Epithelial cell of prostate (primary cell): ENCODE measurements around the gene EML6.
"Not testable (repeated sequence)": the region's sequence is repeated elsewhere in the genome, so short reads cannot be mapped to it uniquely, and the experiment has no call there.

ENCODE experiments used
- DNase-seq: peaks from one replicate; pipeline ENCODE4 v3.0.0-alpha.2; 2011; ENCODE audit warnings: low read depth, low spot score
- H3K27ac ChIP-seq: fragments of 450-650 bp; 2 replicates; pipeline ENCODE4 v1.5.1; 2017; ENCODE audit warnings: mild to moderate bottlenecking

The EML6 gene

DNA sequence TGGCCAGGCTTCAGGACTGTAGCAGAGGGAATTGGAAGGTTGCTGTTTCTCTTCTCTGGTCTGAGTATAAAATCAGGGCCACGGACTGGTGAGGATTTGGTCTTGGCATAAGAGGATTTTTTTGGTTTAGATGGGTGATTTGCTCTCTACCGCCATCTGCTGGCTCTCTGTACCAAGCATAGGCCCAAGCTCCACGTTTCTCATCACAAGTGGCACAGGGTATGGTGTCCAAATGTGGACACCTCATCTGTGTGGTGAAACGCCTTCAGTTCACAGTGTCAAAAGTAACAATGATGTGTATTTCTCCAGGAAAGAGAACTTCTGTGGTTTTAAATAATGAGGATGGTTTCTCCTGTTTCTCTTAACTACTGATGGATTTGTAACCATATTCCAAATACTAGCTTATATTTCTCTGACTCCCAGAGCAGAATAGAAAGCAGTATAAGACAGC is 115.1 kb downstream of the EML6 start:
- no peak overlapping the region for H3K27ac ChIP-seq
- DNase-seq = no peak

DNA sequence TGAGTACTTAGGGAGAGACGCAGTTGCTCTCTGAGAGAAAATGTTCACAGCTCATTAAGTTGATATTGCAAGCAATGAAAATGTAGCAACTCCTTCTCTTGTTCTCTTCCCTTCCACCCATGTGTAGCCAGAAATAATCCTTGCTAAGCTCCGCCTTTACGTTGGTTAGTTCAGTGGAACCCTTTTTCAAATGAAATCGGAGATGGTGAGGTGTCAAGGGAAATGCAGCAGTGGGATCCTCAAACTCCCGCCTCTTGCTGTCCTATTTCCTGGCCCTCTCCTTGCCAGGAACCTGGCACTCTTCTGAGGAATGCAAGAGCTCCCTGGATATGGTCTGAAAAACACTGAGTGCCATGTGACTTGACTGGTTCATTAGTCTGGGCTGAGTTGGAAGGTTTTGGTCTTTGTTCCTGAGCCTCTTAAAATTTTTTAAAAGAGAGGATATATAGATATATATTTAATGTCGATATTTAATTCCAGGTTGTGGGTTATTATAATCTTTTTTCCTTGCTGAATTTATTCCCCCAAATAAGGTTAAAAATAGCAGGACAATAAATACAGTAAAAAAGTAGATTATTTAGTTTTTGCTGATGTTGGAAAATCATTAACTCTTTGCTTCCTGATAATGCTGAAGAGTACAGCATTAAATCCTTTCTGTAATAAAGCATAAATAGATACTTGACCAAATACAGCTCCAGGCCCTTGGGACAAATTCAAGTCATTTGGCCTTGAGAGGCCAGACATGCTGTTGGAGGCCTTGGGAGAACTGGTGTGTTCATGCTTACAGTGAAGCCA is 116.2 kb downstream of the EML6 start:
- H3K27ac ChIP-seq = no peak overlapping the region
- DNase-seq = no peak

DNA sequence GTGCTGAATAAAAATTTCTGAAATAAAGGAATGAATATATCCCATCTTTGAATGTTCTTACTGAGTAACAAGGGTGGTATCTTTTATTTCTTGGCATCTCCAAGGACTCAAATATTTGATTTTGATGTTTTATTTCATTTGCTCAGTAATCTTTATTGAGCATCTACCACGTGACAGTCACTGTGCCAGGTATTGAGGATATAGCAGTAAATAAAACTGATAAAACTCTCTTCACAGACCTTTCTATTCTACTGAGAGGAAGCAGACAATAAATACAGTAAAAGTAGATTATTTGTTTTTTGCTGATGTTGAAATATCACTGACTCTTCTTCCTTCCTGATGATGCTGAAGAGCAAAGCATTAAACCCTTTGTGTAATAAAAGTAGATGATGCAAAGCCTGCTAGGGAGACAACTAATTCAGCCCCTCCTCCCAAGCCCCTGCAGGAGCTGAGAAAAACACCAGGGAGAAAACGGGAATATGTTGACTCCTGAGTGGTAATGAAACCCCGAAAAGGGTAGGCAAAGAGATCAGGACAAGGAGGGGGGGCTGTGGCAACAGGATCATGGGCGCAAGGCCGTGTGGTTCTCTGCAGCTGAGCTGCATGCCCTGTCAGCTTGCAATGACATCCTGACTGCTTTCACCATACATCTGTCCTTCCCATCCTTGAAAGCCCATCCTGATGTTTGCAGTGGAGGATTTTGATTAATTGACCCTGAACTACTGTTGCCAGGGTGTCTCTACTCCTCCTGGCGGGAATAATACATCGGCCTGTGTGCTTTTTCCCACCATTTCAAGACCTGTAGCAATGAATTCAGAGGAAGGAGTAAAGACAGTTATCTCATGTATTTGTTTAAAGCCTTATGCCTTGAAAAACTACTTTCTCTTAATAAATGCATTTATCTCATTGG is 117.4 kb downstream of the EML6 start:
- DNase-seq = no peak
- H3K27ac ChIP-seq = no peak overlapping the region

- H3K27ac ChIP-seq, DNase-seq: not testable (repeated sequence)
Measured at GRCh38 chr2:54841500-54841899, 118.0 kb downstream of the EML6 start.

DNA sequence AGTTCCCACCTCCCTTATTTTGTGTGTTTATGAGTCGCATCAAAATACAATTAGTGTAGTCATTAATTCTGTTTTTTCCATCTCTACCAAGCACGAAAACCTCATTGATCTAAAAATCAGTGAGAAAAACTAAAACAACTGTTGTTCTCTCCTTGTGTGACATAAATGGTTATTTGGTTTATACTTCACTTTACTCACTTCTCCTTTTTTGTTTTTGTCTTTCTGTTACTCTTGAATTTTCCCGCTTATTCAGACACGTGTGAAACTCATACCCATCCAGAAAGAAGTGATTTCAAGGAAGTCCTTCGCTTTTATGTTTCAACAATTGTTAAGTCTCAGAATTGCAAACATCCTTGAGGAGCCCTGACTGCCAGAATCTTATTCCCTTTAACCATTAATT is 121.6 kb downstream of the EML6 start:
- no peak for DNase-seq
- H3K27ac ChIP-seq = no peak overlapping the region

- no peak overlapping the region for H3K27ac ChIP-seq
- DNase-seq = no peak
Measured at GRCh38 chr2:54845514-54845913, 122.1 kb downstream of the EML6 start.

- no peak overlapping the region for H3K27ac ChIP-seq
- no peak for DNase-seq
Measured at GRCh38 chr2:54850171-54851122, 127.0 kb downstream of the EML6 start.

- no peak overlapping the region for H3K27ac ChIP-seq
- no peak for DNase-seq
Measured at GRCh38 chr2:54853616-54854310, 130.3 kb downstream of the EML6 start.

DNA sequence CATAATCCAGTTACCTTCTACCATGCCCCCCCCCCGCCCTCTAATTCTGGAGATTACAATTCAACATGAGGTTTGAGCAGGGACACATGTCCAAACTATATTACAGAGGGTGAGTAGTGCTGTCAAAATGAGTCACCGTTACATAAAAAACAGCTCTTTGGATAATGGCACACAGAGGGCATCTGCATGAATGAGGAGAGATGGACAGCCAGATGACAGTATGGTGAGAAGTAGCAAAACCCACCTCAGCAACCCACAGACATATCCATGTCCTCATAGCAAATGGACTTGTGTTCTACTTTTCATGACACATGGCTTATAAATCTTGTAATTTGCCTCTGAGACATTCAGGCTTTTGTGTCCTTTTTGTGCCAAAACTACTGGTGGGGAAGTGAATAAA is 132.0 kb downstream of the EML6 start:
- no peak overlapping the region for H3K27ac ChIP-seq
- no peak for DNase-seq

DNA sequence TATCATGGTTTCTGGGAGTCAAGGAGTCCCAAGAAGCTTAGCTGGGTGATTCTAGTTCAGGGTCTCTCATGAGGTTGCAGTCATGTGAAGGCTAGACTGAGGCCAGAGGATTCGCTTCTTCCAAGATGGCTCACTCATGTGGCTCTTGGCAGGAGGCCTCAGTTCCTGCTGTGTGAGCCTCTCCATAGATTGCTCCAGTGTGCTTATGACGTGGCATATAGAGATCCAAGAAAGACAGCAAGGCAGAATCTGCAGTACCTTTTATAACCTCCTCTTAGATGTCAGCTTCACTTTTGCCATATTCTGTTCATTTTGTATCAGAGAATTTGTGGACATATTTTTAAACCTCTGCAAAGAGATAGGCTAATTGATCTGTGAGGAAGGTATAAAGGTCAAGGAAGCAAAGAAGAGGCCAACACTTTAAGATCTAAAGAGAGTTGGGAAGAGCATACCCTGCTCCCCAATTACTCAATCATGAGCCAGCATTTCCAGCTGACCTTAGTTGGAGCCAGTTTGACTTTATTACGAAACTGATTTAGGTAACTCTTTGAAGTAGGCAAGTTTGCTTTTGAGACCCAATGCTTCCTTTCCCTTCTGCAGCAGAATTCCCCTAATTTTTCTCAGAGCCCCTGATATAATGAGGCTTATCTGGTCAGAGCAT is 134.7 kb downstream of the EML6 start:
- H3K27ac ChIP-seq = no peak overlapping the region
- DNase-seq = no peak

- no peak for DNase-seq
Measured at GRCh38 chr2:54859416-54859815, 136.0 kb downstream of the EML6 start.

GRCh38 chr2:54859997-54860701 is 136.7 kb downstream of the EML6 start:
- no peak for DNase-seq
- no peak overlapping the region for H3K27ac ChIP-seq

More at GRCh38 chr2:54859416-54859815, 136.0 kb downstream of the EML6 start:
- no peak overlapping the region for H3K27ac ChIP-seq

DNA sequence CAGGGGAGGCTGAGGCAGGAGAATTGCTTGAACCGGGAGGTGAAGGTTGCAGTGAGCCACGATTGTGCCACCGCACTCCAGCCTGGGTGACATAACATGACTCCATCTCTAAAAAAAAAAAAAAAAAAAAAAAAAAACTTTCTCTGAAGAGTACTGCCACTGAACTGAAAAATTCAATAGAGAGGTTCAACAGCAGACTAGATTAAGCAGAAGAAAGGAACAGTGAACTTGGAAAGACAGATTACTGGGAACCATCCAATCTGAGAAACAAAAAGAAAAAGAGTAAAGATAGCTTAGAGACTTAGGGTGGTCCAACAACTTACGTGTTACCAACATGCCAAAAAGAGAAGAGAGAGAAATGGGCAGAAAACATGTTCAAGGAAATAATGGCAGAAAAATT is 138.8 kb downstream of the EML6 start:
- no peak for DNase-seq

DNA sequence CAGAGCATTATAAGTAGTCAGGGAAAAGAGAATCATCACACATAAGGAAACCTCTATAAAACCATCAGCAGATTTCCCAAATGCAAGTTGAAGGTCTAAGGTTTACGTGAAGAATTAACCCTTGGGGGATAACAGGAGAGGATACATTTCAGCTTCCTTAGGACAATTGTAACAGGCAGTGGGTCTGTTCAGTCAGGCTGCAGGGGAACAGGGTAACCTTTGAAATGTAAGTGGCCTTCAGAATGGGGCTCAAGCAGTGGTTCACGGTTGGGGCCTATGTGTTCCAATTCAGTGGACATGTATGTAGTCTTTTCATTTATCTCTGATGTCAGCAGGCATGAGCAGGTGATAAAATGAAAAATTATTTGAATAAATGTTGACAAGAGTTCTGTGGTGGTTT is 139.3 kb downstream of the EML6 start:
- DNase-seq = no peak
- no peak overlapping the region for H3K27ac ChIP-seq

More for the DNA sequence above, 138.8 kb downstream of the EML6 start:
- H3K27ac ChIP-seq = no peak overlapping the region

DNA sequence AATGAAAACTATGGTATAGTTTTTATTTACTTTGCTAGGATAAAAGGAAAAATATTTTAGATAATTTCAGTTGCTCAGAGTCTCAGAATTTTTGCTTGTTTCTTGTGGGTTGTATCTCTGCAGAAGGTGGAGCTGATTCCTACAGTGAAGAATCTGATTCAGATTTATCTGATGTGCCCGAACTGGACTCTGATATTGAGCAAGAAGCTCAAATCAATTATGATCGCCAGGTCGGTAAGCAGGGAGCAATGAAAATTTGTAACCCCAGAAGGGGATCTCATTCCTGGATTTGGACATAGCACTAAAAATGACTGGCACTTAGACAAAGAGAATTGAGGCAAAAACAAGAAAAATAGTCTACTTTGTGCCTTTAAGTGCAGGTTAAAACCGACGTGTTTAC is 140.2 kb downstream of the EML6 start:
- no peak for DNase-seq
- H3K27ac ChIP-seq = no peak overlapping the region

DNA sequence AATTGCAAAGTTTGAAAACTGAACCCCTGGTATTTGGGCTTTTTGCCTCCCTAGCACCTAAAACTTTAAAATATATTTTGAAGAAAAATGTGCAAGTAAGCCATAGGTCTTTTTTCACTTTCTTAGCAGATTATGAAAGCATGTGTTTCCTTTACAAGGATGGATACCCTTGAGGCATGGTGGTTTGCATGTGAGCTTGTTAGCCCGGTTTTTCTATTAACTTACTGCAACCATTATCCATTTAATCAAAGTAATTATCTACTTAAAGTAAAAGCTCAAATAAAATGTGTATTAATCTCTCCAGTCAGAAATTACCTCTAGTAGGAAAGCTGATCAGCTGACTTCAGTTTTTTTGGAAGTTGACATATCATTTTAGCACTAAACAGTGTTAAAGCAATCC is 140.6 kb downstream of the EML6 start:
- DNase-seq = no peak
- H3K27ac ChIP-seq = no peak overlapping the region

- no peak overlapping the region for H3K27ac ChIP-seq
- no peak for DNase-seq
Measured at GRCh38 chr2:54864727-54865126, 141.3 kb downstream of the EML6 start.

DNA sequence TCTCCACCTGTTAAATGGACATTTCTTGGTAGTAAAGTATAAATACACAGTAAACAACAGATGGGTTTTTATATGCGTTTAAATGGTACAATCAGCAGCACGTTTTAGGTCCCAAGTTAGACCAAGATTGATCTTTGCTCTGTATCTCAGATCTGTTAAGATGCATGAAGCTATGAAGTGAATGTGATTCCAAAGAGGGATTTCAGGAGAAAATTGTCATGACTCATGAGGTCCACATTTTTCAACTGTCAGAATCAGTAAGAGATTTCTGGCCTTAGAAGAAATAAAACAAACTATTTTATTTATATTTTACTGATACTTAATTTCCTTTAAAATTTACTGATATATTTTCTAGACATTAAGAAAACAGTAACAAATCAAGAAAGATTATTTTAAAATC is 142.7 kb downstream of the EML6 start:
- H3K27ac ChIP-seq = no peak overlapping the region
- DNase-seq = no peak
